Activated CD4-positive, alpha-beta T cell treated with anti-CD3 and anti-CD28 coated beads, Interleukin-2, amount 10 ng/mL, durations not matched to agents 7 days and 5 days (primary cell): Measurements from ENCODE around the gene COL18A1. TPM values are rescaled to one million over a fixed set of nuclear protein-coding genes. Genes with fewer than 3 reads are reported as not detected.

ENCODE experiments used
- CTCF ChIA-PET: fragments of 350-600 bp; sonication (Branson Sonifier 250); formaldehyde crosslinking; loops from one replicate; lab custom pipeline; 2021; ENCODE audit warnings: antibody characterized with exemption; lab: Charles Lee
- POLR2A ChIA-PET: fragments of 350-600 bp; sonication (Branson Sonifier 250); formaldehyde crosslinking; loops from one replicate; lab custom pipeline; 2021; ENCODE audit warnings: antibody characterized with exemption; lab: Charles Lee
- DNase-seq: peaks from one replicate; pipeline ENCODE4 v3.0.0-alpha.2; 2020
- H3K27ac Mint-ChIP-seq: one replicate; pipeline ENCODE4 v1.8.0; 2021; ENCODE audit warnings: mild to moderate bottlenecking, moderate library complexity, mixed read lengths
- H3K27me3 Mint-ChIP-seq: one replicate; pipeline ENCODE4 v1.8.0; 2021; ENCODE audit warnings: mixed read lengths
- H3K36me3 Mint-ChIP-seq: one replicate; pipeline ENCODE4 v1.8.0; 2021; ENCODE audit warnings: low read depth, mixed read lengths
- H3K4me1 Mint-ChIP-seq: one replicate; pipeline ENCODE4 v1.8.0; 2021; ENCODE audit warnings: mixed read lengths
- H3K4me3 Mint-ChIP-seq: one replicate; pipeline ENCODE4 v1.8.0; 2021; ENCODE audit warnings: mild to moderate bottlenecking, moderate library complexity, mixed read lengths
- H3K9me3 Mint-ChIP-seq: one replicate; pipeline ENCODE4 v1.8.0; 2021; ENCODE audit warnings: mixed read lengths
- total RNA-seq, 2 experiments: library from RNA; stranded (reverse); gene quantifications; one replicate each; pipeline ENCODE4 v1.2.3, GENCODE V29; 2021

Gene COL18A1
- total RNA-seq, 2 experiments from 2014 or later, result 2.8 to 3.1 TPM

DNA sequence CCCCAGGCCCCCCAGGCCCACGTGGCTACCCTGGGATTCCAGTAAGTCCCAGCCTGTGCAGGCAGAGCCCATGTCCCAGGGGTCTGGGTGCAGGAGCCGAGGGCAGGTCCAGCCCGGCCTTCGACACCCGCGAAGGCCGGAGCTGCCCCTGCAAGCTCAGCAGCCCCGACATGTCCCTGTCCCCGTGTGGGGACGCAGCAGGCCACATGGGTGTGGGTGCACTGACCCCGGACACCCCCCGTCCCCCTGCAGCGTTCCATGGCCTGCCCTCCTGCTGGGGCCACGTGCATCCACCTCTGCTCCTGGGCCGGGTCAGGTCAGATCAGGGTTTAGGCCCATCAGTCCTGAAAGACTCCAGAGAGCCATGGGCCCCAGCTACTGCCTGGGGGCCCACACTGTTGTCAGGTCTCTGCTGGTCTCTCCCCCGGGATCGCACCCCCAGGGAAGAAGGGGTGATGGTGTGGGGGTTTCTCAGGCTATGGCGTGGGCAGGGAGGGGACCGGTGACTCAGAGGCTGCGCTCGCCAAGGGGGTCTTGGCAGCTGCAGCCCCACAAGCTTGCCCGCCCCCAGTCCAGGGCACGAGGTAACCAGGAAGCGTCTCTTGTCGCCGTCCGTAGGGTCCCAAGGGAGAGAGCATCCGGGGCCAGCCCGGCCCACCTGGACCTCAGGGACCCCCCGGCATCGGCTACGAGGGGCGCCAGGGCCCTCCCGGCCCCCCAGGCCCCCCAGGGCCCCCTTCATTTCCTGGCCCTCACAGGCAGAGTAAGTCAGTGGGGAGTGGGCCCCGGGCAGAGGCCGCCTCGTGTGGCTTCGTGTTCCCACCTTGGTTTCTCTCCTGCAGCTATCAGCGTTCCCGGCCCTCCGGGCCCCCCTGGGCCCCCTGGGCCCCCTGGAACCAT, 99.8 kb downstream of the COL18A1 start:
- DNase-seq, result no peak
- CTCF ChIA-PET, result interaction anchor here (1.2 kb wide), 1 partner anchor 21 kb away, joined by 5 read pairs; no protein-coding TSS in a partner anchor
- Mint-ChIP-seq H3K36me3 (no peaks in the 10 kb centered on the region), H3K4me1 (no peaks in the 10 kb centered on the region), H3K27me3 (no peaks in the 10 kb centered on the region), H3K9me3 (peaks cover 4% of the 10 kb centered on the region), H3K4me3 (no peak overlapping the region), H3K27ac (no peak overlapping the region)
- POLR2A ChIA-PET, result no interaction called here

DNA sequence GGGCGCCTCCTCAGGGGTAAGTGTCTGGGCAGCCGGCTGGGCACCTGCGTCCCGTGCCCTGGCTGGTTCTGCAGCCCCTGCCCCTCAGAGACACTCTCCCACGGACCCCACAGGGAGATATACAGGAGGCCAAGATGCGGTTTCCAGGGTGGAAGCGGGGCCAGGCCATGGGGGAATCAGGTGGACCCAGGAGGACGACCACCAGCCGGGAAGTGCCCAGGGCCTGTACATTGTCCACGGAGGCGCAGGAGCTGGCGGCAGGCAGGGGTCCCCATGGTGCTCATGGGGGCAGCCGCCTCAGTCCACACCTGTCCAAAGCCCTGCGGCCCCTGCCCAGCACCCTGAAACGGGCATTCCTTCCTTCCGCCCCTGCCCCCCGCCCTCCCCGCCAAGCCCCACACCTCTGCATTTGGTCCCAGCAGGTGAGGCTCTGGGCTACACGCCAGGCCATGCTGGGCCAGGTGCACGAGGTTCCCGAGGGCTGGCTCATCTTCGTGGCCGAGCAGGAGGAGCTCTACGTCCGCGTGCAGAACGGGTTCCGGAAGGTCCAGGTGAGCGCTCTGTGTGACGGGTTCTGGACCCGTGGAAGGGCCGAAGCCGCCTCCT, 100.6 kb downstream of the COL18A1 start:
- H3K4me3 Mint-ChIP-seq, result no peak overlapping the region
- no peaks in the 10 kb centered on the region for H3K36me3 Mint-ChIP-seq
- H3K9me3 Mint-ChIP-seq, result peaks cover 2% of the 10 kb centered on the region
- ChIA-PET CTCF (no interaction called here), POLR2A (no interaction called here)
- no peak overlapping the region for H3K27ac Mint-ChIP-seq
- no peaks in the 10 kb centered on the region for H3K4me1 Mint-ChIP-seq
- DNase-seq, result no peak
- H3K27me3 Mint-ChIP-seq, result no peaks in the 10 kb centered on the region

- Mint-ChIP-seq H3K4me1 (no peaks in the 10 kb centered on the region), H3K9me3 (peaks cover 2% of the 10 kb centered on the region), H3K27ac (no peak overlapping the region), H3K4me3 (no peak overlapping the region), H3K36me3 (no peaks in the 10 kb centered on the region), H3K27me3 (no peaks in the 10 kb centered on the region)
- ChIA-PET CTCF (no interaction called here), POLR2A (no interaction called here)
- no peak for DNase-seq
Measured at GRCh38 chr21:45506241-45506817, 101.4 kb downstream of the COL18A1 start.

DNA sequence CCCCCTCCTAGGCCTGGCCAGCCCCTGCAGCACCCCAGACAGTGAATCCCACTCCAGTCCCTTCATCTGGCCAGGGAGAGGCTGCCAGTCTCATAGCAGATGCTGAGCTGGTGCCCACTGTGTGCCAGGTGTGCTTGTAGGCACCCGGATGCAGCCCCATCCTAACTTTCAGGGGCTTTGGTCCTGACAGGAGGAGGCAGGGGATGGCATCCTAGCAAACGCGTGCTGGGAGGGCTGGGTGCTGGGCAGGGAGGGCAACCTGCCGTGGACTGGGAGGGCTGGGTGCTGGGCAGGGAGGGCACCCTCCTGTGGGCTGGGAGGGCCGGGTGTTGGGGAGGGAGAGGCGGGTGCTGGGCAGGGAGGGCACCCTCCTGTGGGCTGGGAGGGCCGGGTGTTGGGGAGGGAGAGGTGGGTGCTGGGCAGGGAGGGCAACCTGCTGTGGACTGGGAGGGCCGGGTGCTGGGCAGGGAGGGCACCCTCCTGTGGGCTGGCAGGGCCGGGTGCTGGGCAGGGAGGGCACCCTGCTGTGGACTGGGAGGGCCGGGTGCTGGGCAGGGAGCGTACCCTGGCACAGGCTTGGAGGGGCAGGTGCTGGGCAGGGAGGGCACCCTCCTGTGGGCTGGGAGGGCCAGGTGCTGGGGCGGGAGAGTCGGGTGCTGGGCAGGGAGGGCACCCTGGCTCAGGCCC, 102.0 kb downstream of the COL18A1 start:
- H3K27me3 Mint-ChIP-seq, result no peaks in the 10 kb centered on the region
- H3K9me3 Mint-ChIP-seq, result peaks cover 2% of the 10 kb centered on the region
- no peak for DNase-seq
- ChIA-PET CTCF (no interaction called here), POLR2A (no interaction called here)
- H3K4me1 Mint-ChIP-seq, result no peaks in the 10 kb centered on the region
- no peaks in the 10 kb centered on the region for H3K36me3 Mint-ChIP-seq
- peak overlapping the region; percentile 50 for H3K27ac Mint-ChIP-seq
- H3K4me3 Mint-ChIP-seq, result no peak overlapping the region

DNA sequence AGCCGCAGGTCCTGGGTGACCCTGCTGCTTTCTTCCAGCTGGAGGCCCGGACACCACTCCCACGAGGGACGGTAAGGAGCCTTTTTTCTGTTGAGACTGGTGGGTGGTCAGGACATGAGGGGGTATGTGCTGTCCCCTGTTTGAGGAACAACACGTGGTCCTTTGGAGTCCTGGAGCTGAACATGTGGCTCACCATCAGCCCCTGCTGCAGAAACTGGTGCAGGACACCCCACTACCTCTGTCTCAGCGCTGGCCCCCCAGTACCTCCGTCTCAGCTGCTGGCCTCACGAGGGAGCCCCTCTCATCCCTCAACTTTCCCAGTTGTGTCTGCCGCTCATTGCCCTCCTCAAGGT, 102.5 kb downstream of the COL18A1 start:
- ChIA-PET CTCF (no interaction called here), POLR2A (no interaction called here)
- Mint-ChIP-seq H3K27ac (no peak overlapping the region), H3K27me3 (no peaks in the 10 kb centered on the region), H3K36me3 (no peaks in the 10 kb centered on the region), H3K4me3 (no peak overlapping the region), H3K4me1 (no peaks in the 10 kb centered on the region), H3K9me3 (peaks cover 2% of the 10 kb centered on the region)
- DNase-seq, result no peak

- POLR2A ChIA-PET, result no interaction called here
- no peak for DNase-seq
- Mint-ChIP-seq H3K4me1 (no peaks in the 10 kb centered on the region), H3K9me3 (no peaks in the 10 kb centered on the region), H3K36me3 (no peaks in the 10 kb centered on the region), H3K27ac (no peak overlapping the region), H3K4me3 (no peak overlapping the region), H3K27me3 (no peaks in the 10 kb centered on the region)
- CTCF ChIA-PET, result no interaction called here
Measured at GRCh38 chr21:45507888-45508508, 103.0 kb downstream of the COL18A1 start.

DNA sequence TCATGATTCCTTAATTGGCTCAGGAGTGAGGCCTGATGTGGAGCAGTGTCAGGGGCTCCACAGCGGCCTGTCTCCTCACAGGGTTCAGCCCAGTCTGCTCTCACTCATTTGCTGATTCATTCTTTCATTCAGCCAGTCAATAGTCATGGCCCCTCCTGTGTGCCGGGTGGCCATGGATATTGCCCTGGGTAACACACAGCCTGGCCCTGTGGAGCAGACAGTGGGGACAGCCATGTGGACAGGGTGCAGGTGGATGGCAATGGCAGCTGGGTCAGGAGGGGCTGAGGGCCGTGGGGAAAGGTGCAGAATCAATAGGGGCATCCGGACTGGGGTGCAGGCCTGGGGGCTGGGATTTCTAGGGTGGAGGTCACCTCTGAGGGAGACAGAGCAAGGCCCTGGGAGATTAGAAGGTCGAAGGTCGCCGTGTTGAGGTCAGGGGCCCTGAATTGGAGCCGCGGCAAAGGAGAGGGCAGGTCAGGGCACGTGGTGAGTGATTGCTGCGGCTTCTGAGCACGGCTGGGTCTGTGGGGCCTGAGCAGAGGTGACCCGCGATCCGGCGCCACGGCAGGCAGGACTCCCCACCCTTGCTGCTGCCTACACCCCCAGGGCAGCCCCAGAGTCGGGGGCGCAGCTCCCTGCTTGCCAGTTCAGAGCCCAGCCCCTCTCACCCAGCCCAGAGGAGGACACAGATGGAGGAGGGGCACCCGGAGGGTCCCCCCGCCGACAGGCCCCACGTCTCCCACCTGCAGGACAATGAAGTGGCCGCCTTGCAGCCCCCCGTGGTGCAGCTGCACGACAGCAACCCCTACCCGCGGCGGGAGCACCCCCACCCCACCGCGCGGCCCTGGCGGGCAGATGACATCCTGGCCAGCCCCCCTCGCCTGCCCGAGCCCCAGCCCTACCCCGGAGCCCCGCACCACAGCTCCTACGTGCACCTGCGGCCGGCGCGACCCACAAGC, 103.9 kb downstream of the COL18A1 start:
- Mint-ChIP-seq H3K36me3 (peaks cover 2% of the 10 kb centered on the region), H3K4me3 (no peak overlapping the region), H3K27me3 (no peaks in the 10 kb centered on the region), H3K27ac (peak overlapping the region; percentile 22), H3K9me3 (no peaks in the 10 kb centered on the region), H3K4me1 (peaks cover 4% of the 10 kb centered on the region)
- DNase-seq, result no peak
- POLR2A ChIA-PET, result no interaction called here
- CTCF ChIA-PET, result no interaction called here

GRCh38 chr21:45509566-45510465, 104.9 kb downstream of the COL18A1 start:
- Mint-ChIP-seq H3K27me3 (no peaks in the 10 kb centered on the region), H3K4me1 (peaks cover 4% of the 10 kb centered on the region), H3K27ac (no peak overlapping the region), H3K9me3 (no peaks in the 10 kb centered on the region), H3K4me3 (no peak overlapping the region), H3K36me3 (peaks cover 3% of the 10 kb centered on the region)
- no peak for DNase-seq
- CTCF ChIA-PET, result no interaction called here
- POLR2A ChIA-PET, result no interaction called here

DNA sequence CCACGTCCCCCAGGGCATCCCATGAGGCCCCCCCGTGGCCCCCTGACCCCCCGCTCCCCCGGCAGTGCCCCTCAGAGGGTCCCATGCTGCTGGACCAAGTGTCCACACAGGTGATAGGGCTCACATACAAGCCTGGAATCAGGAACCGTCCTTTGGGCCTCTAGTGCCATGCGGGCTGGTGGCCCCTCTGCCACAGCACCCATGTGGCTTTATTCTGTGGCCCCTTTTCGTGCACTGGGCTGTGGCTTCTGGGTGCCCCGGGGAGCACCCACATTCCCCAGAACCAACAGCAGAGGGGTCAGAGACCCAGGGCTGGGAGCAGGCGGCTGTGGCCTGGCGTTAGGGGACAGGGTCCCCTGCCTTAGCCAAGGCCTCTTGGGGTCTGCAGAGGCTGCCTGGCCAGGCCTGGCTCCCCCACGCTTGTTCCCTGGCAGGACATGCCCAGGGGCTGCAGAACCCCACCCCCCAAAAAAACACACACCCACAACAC, 105.5 kb downstream of the COL18A1 start:
- no peaks in the 10 kb centered on the region for H3K27me3 Mint-ChIP-seq
- no peaks in the 10 kb centered on the region for H3K9me3 Mint-ChIP-seq
- POLR2A ChIA-PET, result no interaction called here
- H3K36me3 Mint-ChIP-seq, result peaks cover 5% of the 10 kb centered on the region
- H3K4me3 Mint-ChIP-seq, result no peak overlapping the region
- H3K4me1 Mint-ChIP-seq, result peaks cover 4% of the 10 kb centered on the region
- DNase-seq, result no peak
- no peak overlapping the region for H3K27ac Mint-ChIP-seq
- CTCF ChIA-PET, result no interaction called here

GRCh38 chr21:45511007-45511406, 106.0 kb downstream of the COL18A1 start:
- Mint-ChIP-seq H3K4me1 (peaks cover 4% of the 10 kb centered on the region), H3K27me3 (no peaks in the 10 kb centered on the region), H3K4me3 (no peak overlapping the region), H3K27ac (peak overlapping the region; percentile 62), H3K36me3 (peaks cover 5% of the 10 kb centered on the region), H3K9me3 (no peaks in the 10 kb centered on the region)
- POLR2A ChIA-PET, result no interaction called here
- no peak for DNase-seq
- CTCF ChIA-PET, result interaction anchor here (0.6 kb wide), 1 partner anchor 249 kb away, joined by 3 read pairs; no protein-coding TSS in a partner anchor
